ENCODE data around the gene ZBTB6.
A peak's percentile ranks its signal among the peaks of the same experiment; 100 is the strongest.

DNA sequence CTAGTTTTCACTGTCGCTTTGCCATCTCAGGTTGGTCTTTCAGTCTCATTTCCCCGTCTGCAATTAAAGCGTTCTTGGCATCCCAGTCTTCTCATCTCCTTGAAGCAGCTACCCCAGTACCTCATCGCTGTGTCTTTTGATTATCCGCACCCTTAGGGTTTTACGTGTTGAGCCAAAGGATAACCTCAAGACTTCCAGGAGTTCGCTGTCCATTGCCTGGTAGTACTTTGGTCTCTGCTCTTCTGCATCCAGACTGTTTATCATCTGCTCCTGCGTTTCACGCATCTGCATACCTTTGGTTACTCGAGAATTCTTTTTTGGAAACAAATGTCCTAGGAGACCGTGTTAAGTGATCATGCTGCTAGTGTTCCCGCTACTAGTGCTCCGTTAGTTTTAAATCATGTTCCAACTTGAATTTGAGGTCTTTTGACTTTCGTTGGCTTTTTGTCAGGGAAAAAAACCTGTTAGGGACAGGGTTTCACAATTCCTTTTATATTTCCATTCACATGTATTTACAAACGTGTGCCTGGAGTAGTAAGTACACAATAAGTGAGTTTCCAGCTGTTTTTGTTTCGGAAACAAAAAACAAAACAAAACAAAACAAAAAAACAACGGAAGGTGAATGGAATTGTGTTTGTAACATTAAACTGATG is 28.6 kb upstream of the ZBTB6 start:
- TF ChIP-seq POLR2A (IDR thresholded peaks at IDR 0.05) = no peak
- TF ChIP-seq CTCF (IDR thresholded peaks at IDR 0.05) = no peak
- TF ChIP-seq POLR2AphosphoS5 (IDR thresholded peaks at IDR 0.05) = peak in 2 of 3 donors; percentile 40 to 58
